PC-3 (cell line): ENCODE results near the gene ST8SIA3. TPM values are rescaled to one million over a fixed set of nuclear protein-coding genes. Genes with fewer than 3 reads are reported as not detected.

Experiments
- ATAC-seq: fragments of 200-7000 bp; cut with Tn5 transposase; 2 replicates; pipeline ENCODE4 v1.9.1; 2020; ENCODE audit warnings: mild to moderate bottlenecking, moderate library complexity
- BruUV-seq: library from RNA; stranded (reverse); fragments of 400-500 nt; replicated peaks from 2 replicates; lab custom pipeline; 2021; lab: Mats Ljungman, UMichigan
- CTCF ChIA-PET: fragments of 300-600 bp; sonication (Branson Sonifier 250); formaldehyde crosslinking; loops from one replicate; lab custom pipeline; 2022; ENCODE audit warnings: antibody characterized with exemption; lab: Charles Lee
- POLR2A ChIA-PET: fragments of 300-600 bp; sonication (Branson Sonifier 250); formaldehyde crosslinking; loops from one replicate; lab custom pipeline; 2022; ENCODE audit warnings: antibody characterized with exemption; ENCODE audit not compliant: unreplicated experiment; lab: Charles Lee
- DNase-seq: peaks from one replicate; pipeline ENCODE4 v3.0.0-alpha.2; 2015
- H2AFZ ChIP-seq: fragments of 300-600 bp; sonication (generic); 2 replicates; pipeline ENCODE4 v1.6.0; 2016; ENCODE audit warnings: antibody characterized with exemption, low read length
- H3F3A ChIP-seq: fragments of 300-600 bp; sonication (generic); one replicate; pipeline ENCODE4 v1.6.0; 2017; ENCODE audit warnings: antibody characterized with exemption, low read length, control low read depth, mild to moderate bottlenecking; ENCODE audit not compliant: unreplicated experiment
- H3K27ac ChIP-seq: fragments of 300-600 bp; sonication (generic); 2 replicates; pipeline ENCODE4 v1.5.1; 2016; ENCODE audit warnings: mild to moderate bottlenecking, low read length
- H3K27me3 ChIP-seq: fragments of 300-600 bp; sonication (generic); 2 replicates; pipeline ENCODE4 v1.6.1; 2016; ENCODE audit warnings: low read length, mixed read lengths
- H3K36me3 ChIP-seq: fragments of 300-600 bp; sonication (generic); 2 replicates; pipeline ENCODE4 v1.6.1; 2016; ENCODE audit warnings: low read depth, mixed run types, low read length, mixed read lengths
- H3K4me1 ChIP-seq: fragments of 300-600 bp; sonication (generic); 2 replicates; pipeline ENCODE4 v1.5.1; 2016; ENCODE audit warnings: low read length; ENCODE audit not compliant: insufficient read depth
- H3K4me2 ChIP-seq: fragments of 300-600 bp; sonication (generic); 2 replicates; pipeline ENCODE4 v1.6.0; 2016; ENCODE audit warnings: low read length
- H3K4me3 ChIP-seq: fragments of 300-600 bp; sonication (generic); 2 replicates; pipeline ENCODE4 v1.5.1; 2016; ENCODE audit warnings: mild to moderate bottlenecking, low read length, mixed read lengths
- H3K79me2 ChIP-seq: fragments of 300-600 bp; sonication (generic); 2 replicates; pipeline ENCODE4 v1.6.1; 2017; ENCODE audit warnings: low read length, mixed read lengths
- H3K9ac ChIP-seq: fragments of 300-600 bp; sonication (generic); 2 replicates; pipeline ENCODE4 v1.6.0; 2016; ENCODE audit warnings: mild to moderate bottlenecking, low read length
- H3K9me2 ChIP-seq: fragments of 300-600 bp; sonication (generic); replicated peaks from 2 replicates; pipeline ENCODE4 v1.6.1; 2016; ENCODE audit warnings: mixed run types, low read length, mixed read lengths
- H3K9me3 ChIP-seq: fragments of 300-600 bp; sonication (generic); 2 replicates; pipeline ENCODE4 v1.6.1; 2016; ENCODE audit warnings: low read length, mixed read lengths
- H4K20me1 ChIP-seq: fragments of 300-600 bp; sonication (generic); 2 replicates; pipeline ENCODE4 v1.6.1; 2016; ENCODE audit warnings: low read length, mixed read lengths
- CTCF ChIP-seq: fragments of 300-600 bp; sonication (generic); conservative IDR thresholded peaks from 2 replicates; pipeline ENCODE4 v1.5.1; 2017; ENCODE audit warnings: antibody characterized with exemption, low read depth, mild to moderate bottlenecking, low read length
- EZH2 ChIP-seq: fragments of 300-600 bp; sonication (generic); IDR thresholded peaks from one replicate; pipeline ENCODE4 v1.6.1; 2017; ENCODE audit warnings: antibody characterized with exemption, mild to moderate bottlenecking, low read length; ENCODE audit not compliant: unreplicated experiment
- EZH2phosphoT487 ChIP-seq: fragments of 300-600 bp; sonication (generic); IDR thresholded peaks from 2 replicates; pipeline ENCODE4 v1.6.1; 2018; ENCODE audit warnings: mild to moderate bottlenecking, antibody characterized with exemption, low read length, borderline replicate concordance
- intact Hi-C: fragments of 100-400 bp; cut with micrococcal nuclease; formaldehyde crosslinking; loops from 2 replicates; pipeline ENCODE4 v1.9.0; 2023
- total RNA-seq: library from RNA; depleted of rRNA; stranded (reverse); fragments of >200 nt; gene quantifications from 2 replicates; pipeline ENCODE4 v1.2.3, GENCODE V29; 2014

The ST8SIA3 gene
- total RNA-seq, 1 experiment from 2014 or later = not detected

GRCh38 chr18:57372444-57372843, 20.1 kb downstream of the ST8SIA3 start:
- no TSS peak for BruUV-seq
- TF ChIP-seq EZH2 = no peak
- no peak for TF ChIP-seq EZH2phosphoT487
- TF ChIP-seq CTCF = no peak

GRCh38 chr18:57373017-57373416, 20.7 kb downstream of the ST8SIA3 start:
- H2AFZ ChIP-seq = no peak overlapping the region
- H3K4me3 ChIP-seq = no peak overlapping the region
- no peaks in the 10 kb centered on the region for H3K4me1 ChIP-seq
- TF ChIP-seq EZH2phosphoT487 (no peak), CTCF (no peak), EZH2 (no peak)
- H3K36me3 ChIP-seq = no peaks in the 10 kb centered on the region
- H3K4me2 ChIP-seq = no peak overlapping the region
- no peaks in the 10 kb centered on the region for H4K20me1 ChIP-seq
- no peaks in the 10 kb centered on the region for H3K9me3 ChIP-seq
- no peak overlapping the region for H3K27ac ChIP-seq
- H3K79me2 ChIP-seq = no peaks in the 10 kb centered on the region
- DNase-seq (no peak), ATAC-seq (no peak)
- ChIA-PET POLR2A (no interaction called here), CTCF (no interaction called here)
- H3K9me2 ChIP-seq = no peaks in the 10 kb centered on the region
- peaks cover 65% of the 10 kb centered on the region for H3K27me3 ChIP-seq
- intact Hi-C loops = no loop called here
- BruUV-seq = no TSS peak
- no peaks in the 10 kb centered on the region for H3F3A ChIP-seq
- no peak overlapping the region for H3K9ac ChIP-seq

More at GRCh38 chr18:57372444-57372843, 20.1 kb downstream of the ST8SIA3 start:
- Histone ChIP-seq H3K9me3 (no peaks in the 10 kb centered on the region), H2AFZ (no peak overlapping the region), H3K27me3 (peaks cover 70% of the 10 kb centered on the region), H3K79me2 (no peaks in the 10 kb centered on the region), H3K9ac (no peak overlapping the region), H3K27ac (no peak overlapping the region), H3F3A (no peaks in the 10 kb centered on the region), H3K36me3 (no peaks in the 10 kb centered on the region), H4K20me1 (no peaks in the 10 kb centered on the region), H3K9me2 (no peaks in the 10 kb centered on the region), H3K4me2 (no peak overlapping the region), H3K4me1 (no peaks in the 10 kb centered on the region), H3K4me3 (no peak overlapping the region)
- intact Hi-C loops = no loop called here
- DNase-seq (no peak), ATAC-seq (no peak)
- POLR2A ChIA-PET = no interaction called here
- CTCF ChIA-PET = no interaction called here

- POLR2A ChIA-PET = no interaction called here
- CTCF ChIA-PET = no interaction called here
- no peak overlapping the region for H3K4me3 ChIP-seq
- H3K9ac ChIP-seq = no peak overlapping the region
- no peaks in the 10 kb centered on the region for H3K36me3 ChIP-seq
- no peaks in the 10 kb centered on the region for H3K79me2 ChIP-seq
- H3K27ac ChIP-seq = no peak overlapping the region
- BruUV-seq = no TSS peak
- DNase-seq = no peak
- no peaks in the 10 kb centered on the region for H3F3A ChIP-seq
- H3K4me2 ChIP-seq = no peak overlapping the region
- no peak for ATAC-seq
- peaks cover 61% of the 10 kb centered on the region for H3K27me3 ChIP-seq
- TF ChIP-seq EZH2phosphoT487 (no peak), CTCF (no peak), EZH2 (no peak)
- H3K4me1 ChIP-seq = no peaks in the 10 kb centered on the region
- H2AFZ ChIP-seq = no peak overlapping the region
- H4K20me1 ChIP-seq = no peaks in the 10 kb centered on the region
- intact Hi-C loops = no loop called here
- H3K9me2 ChIP-seq = no peaks in the 10 kb centered on the region
- H3K9me3 ChIP-seq = no peaks in the 10 kb centered on the region
Observed at GRCh38 chr18:57376503-57376902, 24.1 kb downstream of the ST8SIA3 start.
